Type B pancreatic cell (in vitro differentiated cells): ENCODE measurements around the gene SLC31A1. TPM values are rescaled to one million over a fixed set of nuclear protein-coding genes. Genes with fewer than 3 reads are reported as not detected.

Source experiments
- DNase-seq: peaks from one replicate; pipeline ENCODE4 v3.0.0; 2021; ENCODE audit warnings: mixed read lengths; ENCODE audit not compliant: unreplicated experiment; ENCODE audit errors: extremely low spot score
- H3K27ac Mint-ChIP-seq: 2 replicates; pipeline ENCODE4 v1.8.0; 2021; ENCODE audit warnings: mild to moderate bottlenecking, mixed read lengths
- H3K27me3 Mint-ChIP-seq: 2 replicates; pipeline ENCODE4 v1.8.0; 2021; ENCODE audit warnings: mixed read lengths
- H3K36me3 Mint-ChIP-seq: 2 replicates; pipeline ENCODE4 v1.8.0; 2021; ENCODE audit warnings: mixed read lengths
- H3K4me1 Mint-ChIP-seq: one replicate; pipeline ENCODE4 v1.8.0; 2021; ENCODE audit warnings: mixed read lengths; ENCODE audit not compliant: unreplicated experiment
- H3K4me3 Mint-ChIP-seq: 2 replicates; pipeline ENCODE4 v1.8.0; 2021; ENCODE audit warnings: mild to moderate bottlenecking, mixed read lengths
- H3K9me3 Mint-ChIP-seq: 2 replicates; pipeline ENCODE4 v1.8.0; 2021; ENCODE audit warnings: mixed read lengths
- CTCF ChIP-seq: fragments of 200-600 bp; sonication (generic); conservative IDR thresholded peaks from 2 replicates; pipeline ENCODE4 v1.5.0; 2021; ENCODE audit warnings: antibody characterized with exemption, mild to moderate bottlenecking
- long read RNA-seq: library from polyadenylated mRNA; unstranded; transcript quantifications from one replicate; pipeline ENCODE4 v2.0.0, GENCODE V29; 2020
- total RNA-seq: library from RNA; stranded (reverse); gene quantifications from 2 replicates; pipeline ENCODE4 v1.2.1, GENCODE V29; 2021; ENCODE audit warnings: low replicate concordance

The SLC31A1 gene
- total RNA-seq = 31.7 and 45.8 TPM in 2 replicates
- long read RNA-seq, full-length matches to known transcripts = 89 of 116 reads
- long read RNA-seq, partial matches to known transcripts = 7 of 116 reads
- long read RNA-seq, other reads (novel, unspliced or antisense) = 20 of 116 reads

- DNase-seq = peak; percentile 98
- H3K27ac Mint-ChIP-seq = peak within 1 kb of the TSS; percentile 96
- H3K4me3 Mint-ChIP-seq = peak within 1 kb of the TSS; percentile 98
- H3K36me3 Mint-ChIP-seq = peaks cover 5% of the 10 kb centered on the region
- H3K27me3 Mint-ChIP-seq = no peaks in the 10 kb centered on the region
- peaks cover 34% of the 10 kb centered on the region for H3K4me1 Mint-ChIP-seq
- no peaks in the 10 kb centered on the region for H3K9me3 Mint-ChIP-seq
- TF ChIP-seq CTCF = no peak
Observed at GRCh38 chr9:113221003-113221799, at the start of gene SLC31A1, which contains the start of gene FKBP15. TSS of gene SLC31A1 (plus strand) at chr9:113221544. CDS start at chr9:113256149, 34,605 bp downstream. TSS of gene FKBP15 (minus strand) at chr9:113221277. CDS start at chr9:113221243, 34 bp downstream.

GRCh38 chr9:113173341-113173740 is 48.0 kb upstream of the SLC31A1 start:
- H3K36me3 Mint-ChIP-seq = peaks cover 47% of the 10 kb centered on the region
- no peaks in the 10 kb centered on the region for H3K4me1 Mint-ChIP-seq
- TF ChIP-seq CTCF = no peak

GRCh38 chr9:113176803-113177202 is 44.5 kb upstream of the SLC31A1 start:
- Mint-ChIP-seq H3K27me3 (no peaks in the 10 kb centered on the region), H3K9me3 (no peaks in the 10 kb centered on the region), H3K4me3 (no peak overlapping the region), H3K4me1 (no peaks in the 10 kb centered on the region), H3K27ac (no peak overlapping the region), H3K36me3 (peaks cover 39% of the 10 kb centered on the region)
- no peak for DNase-seq
- no peak for TF ChIP-seq CTCF

More at GRCh38 chr9:113173341-113173740, 48.0 kb upstream of the SLC31A1 start:
- Mint-ChIP-seq H3K9me3 (no peaks in the 10 kb centered on the region), H3K4me3 (no peak overlapping the region), H3K27me3 (no peaks in the 10 kb centered on the region), H3K27ac (no peak overlapping the region)
- no peak for DNase-seq

GRCh38 chr9:113177251-113177650 is 44.1 kb upstream of the SLC31A1 start:
- TF ChIP-seq CTCF = no peak
- Mint-ChIP-seq H3K27me3 (no peaks in the 10 kb centered on the region), H3K27ac (no peak overlapping the region), H3K4me1 (no peaks in the 10 kb centered on the region), H3K4me3 (no peak overlapping the region), H3K9me3 (no peaks in the 10 kb centered on the region), H3K36me3 (peaks cover 38% of the 10 kb centered on the region)
- DNase-seq = no peak

GRCh38 chr9:113178087-113178486 is 43.3 kb upstream of the SLC31A1 start:
- TF ChIP-seq CTCF = no peak
- H3K4me1 Mint-ChIP-seq = no peaks in the 10 kb centered on the region
- peaks cover 36% of the 10 kb centered on the region for H3K36me3 Mint-ChIP-seq
- H3K27ac Mint-ChIP-seq = no peak overlapping the region
- no peaks in the 10 kb centered on the region for H3K9me3 Mint-ChIP-seq
- H3K4me3 Mint-ChIP-seq = no peak overlapping the region
- DNase-seq = no peak
- no peaks in the 10 kb centered on the region for H3K27me3 Mint-ChIP-seq
